ENCODE results near the gene LRRTM3.

LRRTM3 gene

DNA sequence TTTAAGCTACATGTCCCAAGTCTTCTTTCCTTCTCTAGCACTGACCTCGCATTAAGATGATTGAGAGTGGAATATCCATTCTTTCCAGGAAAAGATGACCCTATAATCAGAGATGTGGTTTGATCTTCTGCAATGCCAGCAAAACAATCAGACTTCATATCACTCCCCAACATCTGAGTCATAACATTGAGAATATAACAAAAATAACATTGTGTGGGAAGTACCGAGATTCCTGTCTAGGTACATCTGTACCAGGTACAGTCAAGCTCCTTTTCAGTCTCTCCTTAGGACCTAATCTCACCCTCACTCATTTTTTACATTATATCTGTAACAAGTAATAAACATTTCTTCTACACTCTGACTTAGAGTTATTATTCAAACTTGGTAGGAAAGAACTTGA lies 201.6 kb downstream of the LRRTM3 start:
- DNase-seq (ENCODE audit: low spot score) = no peak

DNA sequence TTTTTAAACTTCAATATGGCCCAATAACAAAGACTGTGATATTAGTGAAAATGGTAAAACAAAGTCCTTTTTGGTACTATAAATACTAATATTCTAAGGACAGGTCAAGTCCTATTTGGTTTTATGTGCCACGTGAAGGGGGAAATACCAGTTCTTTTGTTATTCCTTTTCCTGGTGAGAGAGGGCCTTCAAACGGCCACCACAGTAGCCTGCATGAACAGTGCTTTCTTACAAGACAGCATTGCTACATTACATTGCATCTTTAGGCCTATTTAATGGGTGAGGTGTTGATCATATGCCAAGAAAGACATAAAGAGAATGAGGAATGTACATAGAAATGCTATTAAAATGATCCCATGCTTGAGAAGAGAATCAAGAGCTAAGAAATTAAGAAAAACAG lies 214.8 kb downstream of the LRRTM3 start:
- no peak for DNase-seq (ENCODE audit: low spot score)

DNA sequence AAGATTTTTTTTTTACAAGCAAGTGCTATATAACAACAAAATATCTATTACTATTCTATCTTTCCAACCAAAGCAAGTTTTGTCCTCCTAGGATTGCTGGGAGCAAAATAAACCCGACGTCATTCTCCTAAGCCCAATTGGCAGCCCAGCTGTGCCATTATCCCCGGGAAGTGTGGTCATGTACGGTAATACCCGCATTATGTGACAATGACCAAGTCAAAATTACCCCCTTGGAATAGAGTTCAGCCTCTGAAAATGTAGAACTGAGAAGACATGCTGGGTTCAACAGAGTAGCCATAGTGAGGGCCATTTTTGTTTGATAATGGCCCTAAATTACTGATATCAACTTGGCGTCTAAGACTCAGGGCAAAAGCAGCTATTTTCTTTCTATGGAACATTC lies 215.5 kb downstream of the LRRTM3 start:
- no peak for DNase-seq (ENCODE audit: low spot score)

DNA sequence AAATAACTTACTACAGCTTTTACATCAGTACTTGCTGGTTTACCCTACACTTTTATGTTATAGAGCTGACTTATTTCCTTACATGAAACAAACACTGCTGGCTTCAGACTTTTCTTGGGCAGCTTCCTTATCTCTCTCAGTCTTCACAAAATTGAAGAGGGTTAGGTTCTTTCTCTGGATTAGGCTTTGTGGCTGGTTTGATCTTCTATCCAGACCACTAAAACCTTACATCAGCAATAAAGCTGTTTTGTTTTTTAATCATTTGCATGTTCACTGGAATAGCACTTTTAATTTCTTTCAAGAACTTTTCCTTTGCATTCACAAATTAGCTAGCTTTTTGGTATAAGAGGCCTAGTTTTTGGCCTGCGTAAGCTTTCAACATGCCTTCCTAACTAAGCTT lies 218.7 kb downstream of the LRRTM3 start:
- no peak for DNase-seq (ENCODE audit: low spot score)

Data from AG08395 (cell line).